Bronchial smooth muscle cell (primary cell): ENCODE results near the gene CASQ1. TPM values are rescaled to one million over a fixed set of nuclear protein-coding genes. Genes with fewer than 3 reads are reported as not detected.

Source experiments
- total RNA-seq: library from RNA; depleted of rRNA; stranded (reverse); fragments of >200 nt; gene quantifications from 2 replicates; pipeline ENCODE4 v1.2.1, GENCODE V29; 2014

The CASQ1 gene
- total RNA-seq: not detected in 2 replicates

GRCh38 chr1:160189649-160190625 lies at the start of gene CASQ1:
TSS of gene CASQ1 (plus strand) at chr1:160190575. CDS start at chr1:160190752, 177 bp downstream.

GRCh38 chr1:160151303-160151702 lies 39.1 kb upstream of the CASQ1 start, which contains the start of gene ATP1A4:
TSS of gene ATP1A4 (plus strand) at chr1:160151603. CDS start at chr1:160152041, 438 bp downstream.

GRCh38 chr1:160205242-160206035 lies 15.1 kb downstream of the CASQ1 start, which contains the start of gene PEA15:
TSS of gene PEA15 (plus strand) at chr1:160205384. CDS start at chr1:160211545, 6,161 bp downstream.

Other genes starting within 250 kb of the CASQ1 start
- 0.09 TPM in 1 of 2 replicates, not detected in the other for gene IGSF9, start 245.0 kb upstream of the CASQ1 start, total RNA-seq
- not detected in 2 replicates for gene SLAMF9, start 236.3 kb upstream of the CASQ1 start, total RNA-seq
- gene PIGM, start 158.6 kb upstream of the CASQ1 start, total RNA-seq: 2.8 and 3.2 TPM in 2 replicates
- gene KCNJ10, start 120.4 kb upstream of the CASQ1 start, total RNA-seq: not detected in 2 replicates
- under 0.01 and 0.09 TPM in 2 replicates for gene KCNJ9, start 109.0 kb upstream of the CASQ1 start, total RNA-seq
- gene IGSF8, start 92.0 kb upstream of the CASQ1 start, total RNA-seq: 12.8 and 15.1 TPM in 2 replicates
- 0.16 and 0.60 TPM in 2 replicates for gene ATP1A2, start 74.8 kb upstream of the CASQ1 start, total RNA-seq
- not detected in 2 replicates for gene ATP1A4, start 39.0 kb upstream of the CASQ1 start, total RNA-seq
- 38.8 and 50.3 TPM in 2 replicates for gene PEA15, start 14.8 kb downstream of the CASQ1 start, total RNA-seq
- 90.5 and 94.0 TPM in 2 replicates for gene DCAF8, start 72.0 kb downstream of the CASQ1 start, total RNA-seq
- gene PEX19, start 94.6 kb downstream of the CASQ1 start, total RNA-seq: 32.0 and 37.8 TPM in 2 replicates
- 286 and 334 TPM in 2 replicates for gene COPA, start 152.7 kb downstream of the CASQ1 start, total RNA-seq
- gene NCSTN, start 152.8 kb downstream of the CASQ1 start, total RNA-seq: 55.2 and 63.5 TPM in 2 replicates
- gene NHLH1, start 176.5 kb downstream of the CASQ1 start, total RNA-seq: under 0.01 TPM in 1 of 2 replicates, not detected in the other
- gene VANGL2, start 210.0 kb downstream of the CASQ1 start, total RNA-seq: under 0.01 TPM in 1 of 2 replicates, not detected in the other